ENCODE data around the gene PCDH1. TPM values are rescaled to one million over a fixed set of nuclear protein-coding genes. Genes with fewer than 3 reads are reported as not detected.

The PCDH1 gene
- total RNA-seq, 4 donors from 2014 or later, result 92.5 to 217 (median 164) TPM

DNA sequence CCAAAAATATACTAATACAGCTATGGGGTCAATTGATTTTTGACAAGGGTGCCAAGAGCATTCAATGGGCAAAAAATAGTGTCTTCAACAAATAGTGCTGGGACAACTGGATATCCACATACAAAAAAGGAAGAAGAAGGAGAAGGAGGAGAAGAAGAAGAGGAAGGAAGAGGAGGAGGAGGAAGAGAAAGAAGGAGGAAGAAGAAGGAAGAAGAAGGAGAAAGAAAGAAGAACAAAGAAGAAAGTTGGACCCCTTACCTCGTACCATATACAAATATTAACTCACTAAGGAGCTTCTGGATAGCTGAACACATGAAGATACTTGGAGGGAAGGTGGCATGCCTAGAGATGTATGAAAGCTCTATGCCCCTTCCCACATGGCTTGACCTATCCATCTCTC lies 28.3 kb upstream of the PCDH1 start:
- Histone ChIP-seq H3K4me1 (no peaks in the 10 kb centered on the region), H3K4me3 (no peak overlapping the region), H3K27me3 (no peaks in the 10 kb centered on the region), H3K27ac (no peak overlapping the region), H3K36me3 (no peaks in the 10 kb centered on the region), H3K9me3 (no peaks in the 10 kb centered on the region)
- in situ Hi-C loops (cut with MboI; ENCODE audit: low pct_ligation_motif_present in 1 of 4, low pct_unique_long_range_greater_than_20kb in 1 of 4, low sequenced_read_pairs in 3 of 4) (no loop called here), intact Hi-C loops (cut with DNase I; ENCODE audit: low total_unique reads) (no loop called here)
- DNase-seq, result no peak
- no peak for TF ChIP-seq POLR2A (IDR thresholded peaks at IDR 0.05)
- TF ChIP-seq POLR2AphosphoS5 (IDR thresholded peaks at IDR 0.05), result no peak
- TF ChIP-seq, protein P1, sequence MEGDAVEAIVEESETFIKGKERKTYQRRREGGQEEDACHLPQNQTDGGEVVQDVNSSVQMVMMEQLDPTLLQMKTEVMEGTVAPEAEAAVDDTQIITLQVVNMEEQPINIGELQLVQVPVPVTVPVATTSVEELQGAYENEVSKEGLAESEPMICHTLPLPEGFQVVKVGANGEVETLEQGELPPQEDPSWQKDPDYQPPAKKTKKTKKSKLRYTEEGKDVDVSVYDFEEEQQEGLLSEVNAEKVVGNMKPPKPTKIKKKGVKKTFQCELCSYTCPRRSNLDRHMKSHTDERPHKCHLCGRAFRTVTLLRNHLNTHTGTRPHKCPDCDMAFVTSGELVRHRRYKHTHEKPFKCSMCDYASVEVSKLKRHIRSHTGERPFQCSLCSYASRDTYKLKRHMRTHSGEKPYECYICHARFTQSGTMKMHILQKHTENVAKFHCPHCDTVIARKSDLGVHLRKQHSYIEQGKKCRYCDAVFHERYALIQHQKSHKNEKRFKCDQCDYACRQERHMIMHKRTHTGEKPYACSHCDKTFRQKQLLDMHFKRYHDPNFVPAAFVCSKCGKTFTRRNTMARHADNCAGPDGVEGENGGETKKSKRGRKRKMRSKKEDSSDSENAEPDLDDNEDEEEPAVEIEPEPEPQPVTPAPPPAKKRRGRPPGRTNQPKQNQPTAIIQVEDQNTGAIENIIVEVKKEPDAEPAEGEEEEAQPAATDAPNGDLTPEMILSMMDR (IDR thresholded peaks at IDR 0.05), result no peak
- no peak for TF ChIP-seq EP300 (IDR thresholded peaks at IDR 0.05; ENCODE audit: low read depth)
- 0 to 54% methylated on average over 1 of the region's 1 CpG for WGBS, 2 donors (ENCODE audit: low coverage in 1 of 2)

DNA sequence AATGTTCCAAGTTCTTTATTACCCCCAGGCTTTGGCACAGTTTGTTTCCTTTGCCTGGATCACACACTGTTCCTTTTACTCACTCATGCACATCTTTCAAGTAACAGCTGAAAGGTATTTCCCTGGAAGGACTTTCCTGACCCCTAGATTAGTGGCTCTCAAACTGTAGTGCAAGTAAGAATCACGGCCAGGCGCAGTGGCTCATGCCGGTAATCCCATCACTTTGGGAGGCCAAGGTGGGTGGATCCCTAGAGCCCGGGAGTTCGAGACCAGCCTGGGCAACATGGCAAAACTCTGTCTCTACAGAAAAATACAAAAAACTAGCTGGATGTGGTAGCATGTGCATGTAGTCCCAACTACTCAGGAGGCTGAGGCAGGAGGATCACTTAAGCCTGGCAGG lies 26.3 kb upstream of the PCDH1 start:
- no peak overlapping the region for H3K4me3 ChIP-seq
- intact Hi-C loops (cut with DNase I; ENCODE audit: low total_unique reads), result no loop called here
- TF ChIP-seq, protein P1 (IDR thresholded peaks at IDR 0.05), result no peak
- TF ChIP-seq EP300 (IDR thresholded peaks at IDR 0.05; ENCODE audit: low read depth) (no peak), POLR2A (IDR thresholded peaks at IDR 0.05) (no peak), POLR2AphosphoS5 (IDR thresholded peaks at IDR 0.05) (no peak)
- no peaks in the 10 kb centered on the region for H3K36me3 ChIP-seq
- H3K9me3 ChIP-seq, result no peaks in the 10 kb centered on the region
- no peak for DNase-seq
- H3K27me3 ChIP-seq, result no peaks in the 10 kb centered on the region
- no peak overlapping the region for H3K27ac ChIP-seq
- in situ Hi-C loops (cut with MboI; ENCODE audit: low pct_ligation_motif_present in 1 of 4, low pct_unique_long_range_greater_than_20kb in 1 of 4, low sequenced_read_pairs in 3 of 4), result no loop called here
- 82 to 86% methylated on average over 3 to 5 of the region's 5 CpGs for whole genome bisulfite sequencing, 2 donors (ENCODE audit: low coverage in 1 of 2)
- no peaks in the 10 kb centered on the region for H3K4me1 ChIP-seq

DNA sequence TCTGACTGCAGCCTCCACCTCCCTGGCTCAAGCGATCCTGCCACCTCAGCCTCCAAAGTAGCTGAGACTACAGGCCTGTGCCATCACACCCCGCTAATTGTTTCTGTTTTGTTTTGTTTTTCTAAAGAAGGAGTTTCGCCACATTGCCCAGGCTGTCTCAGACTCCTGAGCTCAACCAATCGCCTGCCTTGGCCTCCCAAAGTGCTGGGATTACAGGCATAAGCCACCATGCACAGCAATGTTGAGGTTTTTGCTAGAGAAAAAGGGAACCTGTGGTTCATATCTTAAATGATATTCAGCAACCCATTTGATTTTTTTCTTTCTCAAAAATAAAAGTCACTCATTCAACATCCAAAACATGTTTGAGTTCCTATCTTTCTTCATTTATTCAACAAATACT lies 25.1 kb upstream of the PCDH1 start:
- no peak for DNase-seq
- Histone ChIP-seq H3K27ac (no peak overlapping the region), H3K4me1 (no peaks in the 10 kb centered on the region), H3K36me3 (no peaks in the 10 kb centered on the region), H3K4me3 (no peak overlapping the region), H3K27me3 (no peaks in the 10 kb centered on the region), H3K9me3 (no peaks in the 10 kb centered on the region)
- intact Hi-C loops (cut with DNase I; ENCODE audit: low total_unique reads) (no loop called here), in situ Hi-C loops (cut with MboI; ENCODE audit: low pct_ligation_motif_present in 1 of 4, low pct_unique_long_range_greater_than_20kb in 1 of 4, low sequenced_read_pairs in 3 of 4) (no loop called here)
- 72% methylated on average over 4 of the region's 4 CpGs for WGBS, 2 donors (ENCODE audit: low coverage in 1 of 2)
- TF ChIP-seq, protein P1 (IDR thresholded peaks at IDR 0.05), result no peak
- TF ChIP-seq EP300 (IDR thresholded peaks at IDR 0.05; ENCODE audit: low read depth), result no peak
- TF ChIP-seq POLR2AphosphoS5 (IDR thresholded peaks at IDR 0.05), result no peak
- no peak for TF ChIP-seq POLR2A (IDR thresholded peaks at IDR 0.05)

GRCh38 chr5:141902015-141902814 lies 24.0 kb upstream of the PCDH1 start:
- WGBS, 2 donors (ENCODE audit: low coverage in 1 of 2), result 62 to 76% methylated on average over 3 to 5 of the region's 5 CpGs
- Histone ChIP-seq H3K36me3 (no peaks in the 10 kb centered on the region), H3K27me3 (no peaks in the 10 kb centered on the region), H3K27ac (no peak overlapping the region), H3K4me3 (no peak overlapping the region), H3K4me1 (no peaks in the 10 kb centered on the region), H3K9me3 (no peaks in the 10 kb centered on the region)
- DNase-seq, result no peak
- TF ChIP-seq POLR2A (IDR thresholded peaks at IDR 0.05) (no peak), EP300 (IDR thresholded peaks at IDR 0.05; ENCODE audit: low read depth) (no peak), POLR2AphosphoS5 (IDR thresholded peaks at IDR 0.05) (no peak)
- TF ChIP-seq, protein P1 (IDR thresholded peaks at IDR 0.05), result no peak
- in situ Hi-C loops (cut with MboI; ENCODE audit: low pct_ligation_motif_present in 1 of 4, low pct_unique_long_range_greater_than_20kb in 1 of 4, low sequenced_read_pairs in 3 of 4), result no loop called here
- intact Hi-C loops (cut with DNase I; ENCODE audit: low total_unique reads), result no loop called here

All from transverse colon (tissue), 4 donors.